HCT116 (cell line): ENCODE results near the gene CDK5RAP2. TPM values are rescaled to one million over a fixed set of nuclear protein-coding genes. Genes with fewer than 3 reads are reported as not detected.

Experiments
- ATAC-seq: fragments of 200-7000 bp; cut with Tn5 transposase; 2 replicates; pipeline ENCODE4 v1.9.1; 2020; ENCODE audit warnings: mild to moderate bottlenecking, moderate library complexity
- BruUV-seq: library from RNA; stranded (reverse); fragments of 400-500 nt; replicated peaks from 2 replicates; lab custom pipeline; 2021; lab: Mats Ljungman, UMichigan
- CTCF ChIA-PET: fragments of 300-600 bp; sonication (Branson Sonifier 250); formaldehyde crosslinking; loops from one replicate; lab custom pipeline; 2021; ENCODE audit warnings: antibody characterized with exemption; lab: Charles Lee
- POLR2A ChIA-PET: fragments of 300-600, 350-600 bp; sonication (Branson Sonifier 250); formaldehyde crosslinking; loops from one replicate; lab custom pipeline; 2021; ENCODE audit warnings: antibody characterized with exemption; lab: Charles Lee
- RAD21 ChIA-PET, 2 experiments: fragments of 300-600 bp; sonication (Branson Sonifier 250); formaldehyde crosslinking; loops; one replicate each; lab custom pipeline; 2023; ENCODE audit warnings: low total read pairs in 2 of 2; ENCODE audit not compliant: uncharacterized antibody in 2 of 2, unreplicated experiment in 2 of 2, low non-redundant PET in 1 of 2; lab: Charles Lee
- DNase-seq: peaks from one replicate; pipeline ENCODE4 v3.0.0-alpha.2; 2010; ENCODE audit warnings: low read depth, low spot score
- H2AFZ ChIP-seq: fragments of 200-600 bp; shearing (Covaris generic), sonication (generic); 2 replicates; pipeline ENCODE4 v1.6.1; 2017; ENCODE audit warnings: low read depth, mixed run types, mixed read lengths, antibody characterized with exemption, low read length; ENCODE audit not compliant: poor library complexity, severe bottlenecking
- H3K27ac ChIP-seq: 2 replicates; pipeline ENCODE4 v1.5.1; 2012; ENCODE audit warnings: low read depth, low read length
- H3K27me3 ChIP-seq: fragments of 200-600 bp; sonication (generic); 2 replicates; pipeline ENCODE4 v1.6.1; 2016; ENCODE audit warnings: mixed run types, low read length, mixed read lengths; ENCODE audit not compliant: insufficient read depth
- H3K36me3 ChIP-seq, 2 experiments: fragments of 200-500 bp in 1 of 2; fragments of 200-600 bp in 1 of 2; sonication (Bioruptor generic) in 1 of 2; sonication (generic) in 1 of 2; 2 replicates each; pipeline versions ENCODE4 v1.5.1 to v1.6.1; 2014 to 2016; ENCODE audit warnings: low read length in 2 of 2, inconsistent platforms in 1 of 2, mixed read lengths in 1 of 2, mixed run types in 1 of 2; ENCODE audit not compliant: insufficient read depth in 2 of 2, control insufficient read depth in 1 of 2
- H3K4me1 ChIP-seq, 2 experiments: fragments of 200-600 bp in 1 of 2; sonication (generic) in 1 of 2; 2 replicates each; pipeline versions ENCODE4 v1.5.1 to v1.6.1; 2012 to 2017; ENCODE audit warnings: low read length in 2 of 2, inconsistent platforms in 1 of 2, mild to moderate bottlenecking in 1 of 2, mixed read lengths in 1 of 2, mixed run types in 1 of 2, moderate library complexity in 1 of 2; ENCODE audit not compliant: insufficient read depth in 2 of 2, control insufficient read depth in 1 of 2
- H3K4me2 ChIP-seq: fragments of 200-600 bp; sonication (generic); 2 replicates; pipeline ENCODE4 v1.6.1; 2017; ENCODE audit warnings: mixed run types, low read length, mixed read lengths
- H3K4me3 ChIP-seq, 2 experiments: fragments of 200-600 bp in 1 of 2; sonication (generic) in 1 of 2; replicated peaks in 1 of 2; 2 replicates each; pipeline ENCODE4 v1.5.1; 2011 to 2016; ENCODE audit warnings: low read length in 2 of 2, control low read depth in 1 of 2, low read depth in 1 of 2, mild to moderate bottlenecking in 1 of 2, mixed read lengths in 1 of 2, mixed run types in 1 of 2
- H3K79me2 ChIP-seq: fragments of 200-600 bp; sonication (generic); 2 replicates; pipeline ENCODE4 v1.6.1; 2017; ENCODE audit warnings: mild to moderate bottlenecking, mixed run types, low read length, moderate library complexity, mixed read lengths; ENCODE audit not compliant: insufficient read depth
- H3K9ac ChIP-seq: fragments of 200-600 bp; sonication (generic); 2 replicates; pipeline ENCODE4 v1.6.1; 2016; ENCODE audit warnings: low read length, mixed read lengths
- H3K9me2 ChIP-seq: fragments of 200-600 bp; sonication (generic), shearing (Covaris generic); 2 replicates; pipeline ENCODE4 v1.6.1; 2017; ENCODE audit warnings: mixed run types, mild to moderate bottlenecking, moderate library complexity; ENCODE audit not compliant: insufficient read depth
- H3K9me3 ChIP-seq, 2 experiments: fragments of 200-500 bp in 1 of 2; fragments of 200-600 bp in 1 of 2; sonication (Bioruptor generic) in 1 of 2; sonication (generic) in 1 of 2; 2 replicates each; pipeline ENCODE4 v1.6.1; 2014 to 2017; ENCODE audit warnings: low read length in 2 of 2, mixed read lengths in 2 of 2, inconsistent platforms in 1 of 2, low read depth in 1 of 2, mild to moderate bottlenecking in 1 of 2, mixed run types in 1 of 2, moderate library complexity in 1 of 2; ENCODE audit not compliant: control insufficient read depth in 1 of 2, insufficient read depth in 1 of 2
- H4K20me1 ChIP-seq: fragments of 200-600 bp; sonication (generic), shearing (Covaris generic); 2 replicates; pipeline ENCODE4 v1.6.1; 2017; ENCODE audit warnings: mixed run types, mild to moderate bottlenecking, moderate library complexity; ENCODE audit not compliant: insufficient read depth
- CBX3 ChIP-seq: IDR thresholded peaks from 2 replicates; pipeline ENCODE4 v1.6.1; 2012; ENCODE audit warnings: low read depth
- EGR1 ChIP-seq: IDR thresholded peaks from 2 replicates; pipeline ENCODE4 v1.6.1; 2012; ENCODE audit warnings: low read depth
- ELF1 ChIP-seq: IDR thresholded peaks from 2 replicates; pipeline ENCODE4 v1.6.1; 2012; ENCODE audit warnings: low read depth, borderline replicate concordance
- EZH2phosphoT487 ChIP-seq: fragments of 200-600 bp; IDR thresholded peaks from 2 replicates; pipeline ENCODE4 v1.6.1; 2018; ENCODE audit warnings: antibody characterized with exemption, borderline replicate concordance
- FOSL1 ChIP-seq: IDR thresholded peaks from 2 replicates; pipeline ENCODE4 v1.6.1; 2012; ENCODE audit warnings: low read depth
- POLR2AphosphoS5 ChIP-seq: IDR thresholded peaks from 2 replicates; pipeline ENCODE4 v1.6.1; 2011; ENCODE audit warnings: mild to moderate bottlenecking, low read depth, low read length, moderate library complexity
- SIN3A ChIP-seq: IDR thresholded peaks from 2 replicates; pipeline ENCODE4 v1.6.1; 2012; ENCODE audit warnings: low read depth
- SP1 ChIP-seq: IDR thresholded peaks from 2 replicates; pipeline ENCODE4 v1.6.1; 2012; ENCODE audit warnings: low read depth
- SRF ChIP-seq: IDR thresholded peaks from 2 replicates; pipeline ENCODE4 v1.6.1; 2012; ENCODE audit warnings: low read depth
- TCF7L2 ChIP-seq: IDR thresholded peaks from 2 replicates; pipeline ENCODE4 v1.7.0; 2011; ENCODE audit warnings: borderline replicate concordance, inconsistent platforms; ENCODE audit not compliant: insufficient read depth, insufficient read length; ENCODE audit errors: extremely low read depth
- intact Hi-C: fragments of 100-400 bp; cut with micrococcal nuclease; formaldehyde crosslinking; loops from 2 replicates; pipeline ENCODE4 v1.10.0; 2022
- total RNA-seq: library from RNA; stranded (reverse); gene quantifications from one replicate; pipeline ENCODE4 v1.2.1, GENCODE V29; 2021; ENCODE audit not compliant: unreplicated experiment
- TF ChIP-seq, protein P1 (sequence below), 3 experiments: fragments of 200-600 bp in 1 of 3; sonication (generic) in 1 of 3; IDR thresholded peaks in 2 of 3; conservative IDR thresholded peaks in 1 of 3; 2 replicates each; pipeline ENCODE4 v1.5.1; 2012 to 2017; ENCODE audit warnings: low read depth in 2 of 3, low read length in 2 of 3, antibody characterized with exemption in 1 of 3, borderline replicate concordance in 1 of 3, control low read depth in 1 of 3, mild to moderate bottlenecking in 1 of 3, mixed read lengths in 1 of 3, mixed run types in 1 of 3, moderate library complexity in 1 of 3; ENCODE audit not compliant: insufficient read depth in 1 of 3
- TF ChIP-seq, protein P2 (sequence below): IDR thresholded peaks from 2 replicates; pipeline ENCODE4 v1.6.1; 2011; ENCODE audit warnings: mild to moderate bottlenecking, low read length, moderate library complexity; ENCODE audit not compliant: insufficient replicate concordance; ENCODE audit errors: extremely low read depth
- TF ChIP-seq, protein P3 (sequence below): IDR thresholded peaks from 2 replicates; pipeline ENCODE4 v1.6.1; 2012; ENCODE audit warnings: low read depth

CDK5RAP2 gene
- total RNA-seq, 1 experiment from 2014 or later, result 56.2 TPM

DNA sequence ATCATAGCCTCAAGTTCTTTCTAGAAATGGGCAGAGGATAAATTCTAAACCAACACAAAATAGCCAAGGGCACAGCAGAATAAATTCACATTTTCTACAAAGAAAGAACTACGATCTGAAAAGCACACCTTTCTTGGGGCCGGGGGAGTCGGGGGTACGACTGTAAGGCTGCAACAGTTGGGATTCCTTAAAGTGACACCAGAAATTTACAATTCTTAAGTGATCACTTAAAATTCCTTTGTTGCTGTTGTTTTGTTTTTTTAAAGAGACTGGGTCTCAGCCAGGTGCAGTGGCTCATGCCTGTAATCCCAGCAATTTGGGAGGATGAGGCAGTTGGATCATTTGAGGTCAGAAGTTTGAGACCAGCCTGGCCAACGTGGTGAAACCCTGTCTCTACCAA is 95.8 kb downstream of the CDK5RAP2 start:
- H3K27me3 ChIP-seq, result no peaks in the 10 kb centered on the region
- no peak overlapping the region for H3K4me3 ChIP-seq
- intact Hi-C loops, result no loop called here
- BruUV-seq, result no TSS peak
- DNase-seq, result no peak
- no peaks in the 10 kb centered on the region for H3K4me1 ChIP-seq
- peaks cover 11 to 16% of the 10 kb centered on the region in 2 experiments; a peak in 3 of 4 replicates for H3K36me3 ChIP-seq
- TF ChIP-seq POLR2AphosphoS5 (no peak), FOSL1 (no peak), SIN3A (no peak), EGR1 (no peak), TCF7L2 (no peak), SRF (no peak), EZH2phosphoT487 (no peak), SP1 (no peak), CBX3 (no peak), ELF1 (no peak)
- TF ChIP-seq, protein P1, sequence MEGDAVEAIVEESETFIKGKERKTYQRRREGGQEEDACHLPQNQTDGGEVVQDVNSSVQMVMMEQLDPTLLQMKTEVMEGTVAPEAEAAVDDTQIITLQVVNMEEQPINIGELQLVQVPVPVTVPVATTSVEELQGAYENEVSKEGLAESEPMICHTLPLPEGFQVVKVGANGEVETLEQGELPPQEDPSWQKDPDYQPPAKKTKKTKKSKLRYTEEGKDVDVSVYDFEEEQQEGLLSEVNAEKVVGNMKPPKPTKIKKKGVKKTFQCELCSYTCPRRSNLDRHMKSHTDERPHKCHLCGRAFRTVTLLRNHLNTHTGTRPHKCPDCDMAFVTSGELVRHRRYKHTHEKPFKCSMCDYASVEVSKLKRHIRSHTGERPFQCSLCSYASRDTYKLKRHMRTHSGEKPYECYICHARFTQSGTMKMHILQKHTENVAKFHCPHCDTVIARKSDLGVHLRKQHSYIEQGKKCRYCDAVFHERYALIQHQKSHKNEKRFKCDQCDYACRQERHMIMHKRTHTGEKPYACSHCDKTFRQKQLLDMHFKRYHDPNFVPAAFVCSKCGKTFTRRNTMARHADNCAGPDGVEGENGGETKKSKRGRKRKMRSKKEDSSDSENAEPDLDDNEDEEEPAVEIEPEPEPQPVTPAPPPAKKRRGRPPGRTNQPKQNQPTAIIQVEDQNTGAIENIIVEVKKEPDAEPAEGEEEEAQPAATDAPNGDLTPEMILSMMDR (IDR thresholded peaks at IDR 0.05 in 2 of 3, conservative IDR thresholded peaks at IDR 0.05 in 1 of 3; ENCODE audit: borderline replicate concordance in 1 of 3, insufficient read depth in 1 of 3, low read depth in 2 of 3, low read length in 2 of 3), result no peak
- TF ChIP-seq, protein P2, sequence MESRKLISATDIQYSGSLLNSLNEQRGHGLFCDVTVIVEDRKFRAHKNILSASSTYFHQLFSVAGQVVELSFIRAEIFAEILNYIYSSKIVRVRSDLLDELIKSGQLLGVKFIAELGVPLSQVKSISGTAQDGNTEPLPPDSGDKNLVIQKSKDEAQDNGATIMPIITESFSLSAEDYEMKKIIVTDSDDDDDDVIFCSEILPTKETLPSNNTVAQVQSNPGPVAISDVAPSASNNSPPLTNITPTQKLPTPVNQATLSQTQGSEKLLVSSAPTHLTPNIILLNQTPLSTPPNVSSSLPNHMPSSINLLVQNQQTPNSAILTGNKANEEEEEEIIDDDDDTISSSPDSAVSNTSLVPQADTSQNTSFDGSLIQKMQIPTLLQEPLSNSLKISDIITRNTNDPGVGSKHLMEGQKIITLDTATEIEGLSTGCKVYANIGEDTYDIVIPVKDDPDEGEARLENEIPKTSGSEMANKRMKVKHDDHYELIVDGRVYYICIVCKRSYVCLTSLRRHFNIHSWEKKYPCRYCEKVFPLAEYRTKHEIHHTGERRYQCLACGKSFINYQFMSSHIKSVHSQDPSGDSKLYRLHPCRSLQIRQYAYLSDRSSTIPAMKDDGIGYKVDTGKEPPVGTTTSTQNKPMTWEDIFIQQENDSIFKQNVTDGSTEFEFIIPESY, result no peak
- TF ChIP-seq, protein P3, sequence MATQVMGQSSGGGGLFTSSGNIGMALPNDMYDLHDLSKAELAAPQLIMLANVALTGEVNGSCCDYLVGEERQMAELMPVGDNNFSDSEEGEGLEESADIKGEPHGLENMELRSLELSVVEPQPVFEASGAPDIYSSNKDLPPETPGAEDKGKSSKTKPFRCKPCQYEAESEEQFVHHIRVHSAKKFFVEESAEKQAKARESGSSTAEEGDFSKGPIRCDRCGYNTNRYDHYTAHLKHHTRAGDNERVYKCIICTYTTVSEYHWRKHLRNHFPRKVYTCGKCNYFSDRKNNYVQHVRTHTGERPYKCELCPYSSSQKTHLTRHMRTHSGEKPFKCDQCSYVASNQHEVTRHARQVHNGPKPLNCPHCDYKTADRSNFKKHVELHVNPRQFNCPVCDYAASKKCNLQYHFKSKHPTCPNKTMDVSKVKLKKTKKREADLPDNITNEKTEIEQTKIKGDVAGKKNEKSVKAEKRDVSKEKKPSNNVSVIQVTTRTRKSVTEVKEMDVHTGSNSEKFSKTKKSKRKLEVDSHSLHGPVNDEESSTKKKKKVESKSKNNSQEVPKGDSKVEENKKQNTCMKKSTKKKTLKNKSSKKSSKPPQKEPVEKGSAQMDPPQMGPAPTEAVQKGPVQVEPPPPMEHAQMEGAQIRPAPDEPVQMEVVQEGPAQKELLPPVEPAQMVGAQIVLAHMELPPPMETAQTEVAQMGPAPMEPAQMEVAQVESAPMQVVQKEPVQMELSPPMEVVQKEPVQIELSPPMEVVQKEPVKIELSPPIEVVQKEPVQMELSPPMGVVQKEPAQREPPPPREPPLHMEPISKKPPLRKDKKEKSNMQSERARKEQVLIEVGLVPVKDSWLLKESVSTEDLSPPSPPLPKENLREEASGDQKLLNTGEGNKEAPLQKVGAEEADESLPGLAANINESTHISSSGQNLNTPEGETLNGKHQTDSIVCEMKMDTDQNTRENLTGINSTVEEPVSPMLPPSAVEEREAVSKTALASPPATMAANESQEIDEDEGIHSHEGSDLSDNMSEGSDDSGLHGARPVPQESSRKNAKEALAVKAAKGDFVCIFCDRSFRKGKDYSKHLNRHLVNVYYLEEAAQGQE, result no peak
- POLR2A ChIA-PET, result no interaction called here
- H3K27ac ChIP-seq, result no peak overlapping the region
- ATAC-seq, result no peak
- no peak overlapping the region for H3K9ac ChIP-seq
- no peaks in the 10 kb centered on the region for H4K20me1 ChIP-seq
- H3K9me2 ChIP-seq, result no peaks in the 10 kb centered on the region
- no peak overlapping the region for H3K4me2 ChIP-seq
- H3K79me2 ChIP-seq, result no peaks in the 10 kb centered on the region
- H2AFZ ChIP-seq, result no peak overlapping the region
- no peaks in the 10 kb centered on the region for H3K9me3 ChIP-seq
- RAD21 ChIA-PET, result no interaction called here
- CTCF ChIA-PET, result no interaction called here
